AG04450 (cell line): ENCODE measurements around the gene OSBPL10. TPM values are rescaled to one million over a fixed set of nuclear protein-coding genes. Genes with fewer than 3 reads are reported as not detected.

ENCODE experiments used
- CTCF ChIA-PET: fragments of 300-600, 350-600 bp; formaldehyde crosslinking; extraction: SDS; loops from one replicate; lab custom pipeline; 2022; ENCODE audit warnings: antibody characterized with exemption, inconsistent platforms; lab: Charles Lee
- POLR2A ChIA-PET: fragments of 350-600 bp; formaldehyde crosslinking; extraction: SDS; loops from one replicate; lab custom pipeline; 2021; ENCODE audit warnings: antibody characterized with exemption, inconsistent platforms; lab: Yijun Ruan, JAX
- DNase-seq: peaks from one replicate; pipeline ENCODE4 v3.0.0-alpha.2; 2011; ENCODE audit warnings: low read depth, low spot score
- H3K27ac ChIP-seq: one replicate; pipeline ENCODE4 v1.5.1; 2012; ENCODE audit warnings: low read depth, low read length, control low read depth
- H3K27me3 ChIP-seq: one replicate; pipeline ENCODE4 v1.6.0; 2012; ENCODE audit warnings: low read length; ENCODE audit not compliant: control insufficient read depth, insufficient read depth
- H3K4me3 ChIP-seq: 2 replicates; pipeline ENCODE4 v1.5.1; 2011; ENCODE audit warnings: mild to moderate bottlenecking, low read depth, low read length, control low read depth
- H3K9me3 ChIP-seq: 2 replicates; pipeline ENCODE4 v1.5.1; 2012; ENCODE audit warnings: low read length; ENCODE audit not compliant: control insufficient read depth, insufficient read depth
- CTCF ChIP-seq: IDR thresholded peaks from 2 replicates; pipeline ENCODE4 v1.5.1; 2011; ENCODE audit warnings: low read depth, low read length, control low read depth, inconsistent platforms
- polyA plus RNA-seq: library from polyadenylated mRNA; depleted of rRNA; stranded (reverse); fragments of >200 nt; gene quantifications from 2 replicates; pipeline ENCODE4 v1.2.3, GENCODE V29; 2011

Gene OSBPL10
- polyA plus RNA-seq, 1 experiment, result 13.2 TPM

- Histone ChIP-seq H3K4me3 (no peak overlapping the region), H3K9me3 (no peaks in the 10 kb centered on the region), H3K27ac (no peak overlapping the region), H3K27me3 (no peaks in the 10 kb centered on the region)
- DNase-seq, result no peak
- ChIA-PET POLR2A (no interaction called here), CTCF (interaction anchor here (0.7 kb wide), 1 partner anchor 39 kb away, joined by 3 read pairs; no protein-coding TSS in a partner anchor)
- no peak for TF ChIP-seq CTCF
Measured at GRCh38 chr3:31763731-31764130, 217.3 kb downstream of the OSBPL10 start.

DNA sequence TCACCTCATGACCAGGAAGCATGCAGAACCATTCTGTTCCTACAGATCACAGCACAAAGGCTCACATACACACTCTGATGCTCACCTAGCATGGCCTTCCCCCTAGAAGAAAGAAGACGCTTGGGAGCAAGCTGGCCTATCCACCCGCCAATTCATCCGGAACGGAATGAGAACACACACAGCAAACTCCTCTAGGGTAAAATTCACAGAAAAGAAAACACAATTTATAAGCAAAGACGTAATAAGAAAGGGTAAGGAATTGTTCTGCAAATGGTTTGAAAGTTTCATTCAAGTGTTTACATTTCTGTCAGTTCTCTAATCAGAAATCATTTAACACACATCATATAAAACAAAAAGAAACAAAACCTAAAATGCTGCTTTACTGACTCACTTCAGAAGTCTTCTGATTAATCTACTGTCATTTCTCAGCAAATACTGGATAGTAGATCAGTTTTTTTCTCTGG is 218.1 kb downstream of the OSBPL10 start:
- no peaks in the 10 kb centered on the region for H3K9me3 ChIP-seq
- no peak for TF ChIP-seq CTCF
- H3K4me3 ChIP-seq, result no peak overlapping the region
- ChIA-PET CTCF (interaction anchor here (0.7 kb wide), 1 partner anchor 40 kb away, joined by 3 read pairs; no protein-coding TSS in a partner anchor), POLR2A (no interaction called here)
- no peak for DNase-seq
- H3K27ac ChIP-seq, result no peak overlapping the region
- H3K27me3 ChIP-seq, result no peaks in the 10 kb centered on the region

DNA sequence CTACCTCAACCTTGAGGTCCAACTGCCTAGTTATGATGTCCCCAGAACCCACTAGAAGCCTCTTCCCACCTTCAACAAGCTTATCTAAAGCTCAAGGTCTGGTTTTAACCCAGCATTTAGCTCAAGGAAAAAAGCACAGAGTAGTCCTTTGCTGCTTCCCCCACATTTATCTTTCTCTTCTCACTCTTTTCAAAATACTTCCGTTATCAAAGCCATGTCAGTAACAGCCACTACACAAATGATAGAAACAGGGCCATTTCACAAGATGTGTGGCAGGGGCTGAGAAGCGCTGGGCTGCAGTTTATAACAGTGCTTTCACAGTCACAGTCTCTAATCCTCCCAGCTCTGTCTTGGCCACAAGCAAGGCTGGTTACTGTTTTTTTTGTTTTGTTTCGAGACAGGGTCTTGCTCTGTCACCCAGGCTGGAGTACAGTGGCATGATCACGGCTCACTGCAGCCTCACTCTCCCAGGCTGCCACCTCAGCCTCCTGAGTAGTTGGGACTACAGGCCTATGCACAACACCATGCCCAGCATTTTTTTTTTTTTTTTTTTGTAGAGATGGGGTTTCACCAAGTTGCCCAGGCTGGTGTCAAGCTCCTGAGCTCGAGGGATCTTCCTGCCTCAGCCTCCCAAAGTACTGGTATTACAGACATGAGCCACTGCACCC is 218.8 kb downstream of the OSBPL10 start:
- CTCF ChIA-PET, result interaction anchor here (0.6 kb wide), 1 partner anchor 11 kb away, joined by 10 read pairs; no protein-coding TSS in a partner anchor
- H3K4me3 ChIP-seq, result no peak overlapping the region
- H3K27me3 ChIP-seq, result no peaks in the 10 kb centered on the region
- no peak for DNase-seq
- H3K9me3 ChIP-seq, result no peaks in the 10 kb centered on the region
- no peak for TF ChIP-seq CTCF
- POLR2A ChIA-PET, result no interaction called here
- no peak overlapping the region for H3K27ac ChIP-seq

- no peaks in the 10 kb centered on the region for H3K9me3 ChIP-seq
- TF ChIP-seq CTCF, result no peak
- ChIA-PET POLR2A (no interaction called here), CTCF (no interaction called here)
- H3K27me3 ChIP-seq, result no peaks in the 10 kb centered on the region
- no peak for DNase-seq
- no peak overlapping the region for H3K4me3 ChIP-seq
- no peak overlapping the region for H3K27ac ChIP-seq
Measured at GRCh38 chr3:31760654-31761053, 220.4 kb downstream of the OSBPL10 start.

DNA sequence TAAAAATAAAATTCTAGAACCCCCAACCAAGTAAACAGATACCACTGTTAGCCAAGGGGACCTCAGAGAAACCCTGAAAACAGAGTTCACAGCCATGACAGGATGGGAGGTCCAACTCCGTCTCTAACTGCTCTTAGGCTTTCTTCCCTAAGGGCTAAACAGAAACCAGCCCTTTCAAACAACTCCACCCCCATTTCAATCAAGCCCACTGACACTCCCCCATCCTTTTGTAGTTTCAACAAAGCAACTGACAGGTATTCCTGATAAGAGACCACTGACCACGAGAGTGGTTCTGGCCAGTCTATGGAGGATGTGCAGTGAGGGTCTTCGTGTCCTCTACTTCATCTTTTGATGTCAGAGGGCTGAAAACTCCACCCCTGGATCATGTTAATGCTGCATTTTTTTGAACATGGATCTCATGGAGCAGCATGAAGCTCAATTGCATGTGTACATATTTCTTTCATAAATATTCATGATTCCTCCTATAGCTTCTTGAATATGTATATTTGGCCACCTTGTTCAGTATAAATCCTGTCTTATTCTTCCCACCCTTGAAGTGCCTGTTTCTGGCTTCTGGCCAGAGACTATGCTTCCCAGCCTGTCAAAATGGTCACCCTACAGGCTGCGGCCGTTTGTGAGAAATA is 222.6 kb downstream of the OSBPL10 start:
- Histone ChIP-seq H3K27me3 (no peaks in the 10 kb centered on the region), H3K9me3 (no peaks in the 10 kb centered on the region), H3K4me3 (no peak overlapping the region), H3K27ac (no peak overlapping the region)
- POLR2A ChIA-PET, result no interaction called here
- no peak for DNase-seq
- TF ChIP-seq CTCF, result no peak
- CTCF ChIA-PET, result interaction anchor here (0.5 kb wide), 1 partner anchor 990 kb away, joined by 3 read pairs; no protein-coding TSS in a partner anchor
